Neural crest cell (in vitro differentiated cells): ENCODE results near the gene NSD2. TPM values are rescaled to one million over a fixed set of nuclear protein-coding genes. Genes with fewer than 3 reads are reported as not detected.
A peak's percentile ranks its signal among the peaks of the same experiment; 100 is the strongest.

Source experiments
- DNase-seq: peaks from one replicate; pipeline ENCODE4 v3.0.0; 2021; ENCODE audit warnings: low read depth, mixed read lengths, low spot score
- H3K27ac Mint-ChIP-seq: one replicate; pipeline ENCODE4 v1.8.0; 2021; ENCODE audit warnings: mild to moderate bottlenecking, mixed read lengths; ENCODE audit not compliant: unreplicated experiment
- H3K27me3 Mint-ChIP-seq: 2 replicates; pipeline ENCODE4 v1.8.0; 2021; ENCODE audit warnings: low read depth, mild to moderate bottlenecking, mixed read lengths
- H3K36me3 Mint-ChIP-seq: 2 replicates; pipeline ENCODE4 v1.8.0; 2021; ENCODE audit warnings: low read depth, mild to moderate bottlenecking, mixed read lengths
- H3K4me1 Mint-ChIP-seq: 2 replicates; pipeline ENCODE4 v1.8.0; 2021; ENCODE audit warnings: mixed read lengths
- H3K4me3 Mint-ChIP-seq: one replicate; pipeline ENCODE4 v1.8.0; 2021; ENCODE audit warnings: mild to moderate bottlenecking, mixed read lengths
- H3K9me3 Mint-ChIP-seq: 2 replicates; pipeline ENCODE4 v1.8.0; 2021; ENCODE audit warnings: mixed read lengths
- CTCF ChIP-seq: fragments of 200-600 bp; sonication (generic); conservative IDR thresholded peaks from 2 replicates; pipeline ENCODE4 v1.5.0; 2021; ENCODE audit warnings: antibody characterized with exemption, mild to moderate bottlenecking
- total RNA-seq: library from RNA; stranded (reverse); gene quantifications from 2 replicates; pipeline ENCODE4 v1.2.1, GENCODE V29; 2021

Gene NSD2
- total RNA-seq, 1 donor from 2014 or later, result 274 TPM

DNA sequence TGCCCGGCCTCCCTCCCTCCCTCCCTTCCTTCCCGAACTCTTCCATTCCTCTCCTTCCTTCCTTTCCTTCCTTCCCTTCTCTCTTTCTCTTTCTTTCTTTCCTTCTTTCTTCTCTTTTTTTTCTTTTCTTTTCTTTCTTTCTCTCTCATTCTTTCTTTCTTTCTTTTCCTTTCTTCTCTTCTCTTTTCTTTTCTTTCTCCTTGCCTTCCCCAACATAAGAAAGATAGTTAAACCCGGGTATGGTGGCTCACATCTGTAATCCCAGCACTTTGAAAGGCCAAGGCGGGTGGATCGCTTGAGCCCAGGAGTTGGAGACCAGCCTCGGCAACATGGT is 25.4 kb downstream of the NSD2 start:
- Mint-ChIP-seq H3K27ac (no peak overlapping the region), H3K4me1 (peaks cover 15% of the 10 kb centered on the region), H3K4me3 (no peak overlapping the region), H3K27me3 (no peaks in the 10 kb centered on the region), H3K9me3 (no peaks in the 10 kb centered on the region), H3K36me3 (peaks cover 10% of the 10 kb centered on the region)
- no peak for TF ChIP-seq CTCF
- no peak for DNase-seq

DNA sequence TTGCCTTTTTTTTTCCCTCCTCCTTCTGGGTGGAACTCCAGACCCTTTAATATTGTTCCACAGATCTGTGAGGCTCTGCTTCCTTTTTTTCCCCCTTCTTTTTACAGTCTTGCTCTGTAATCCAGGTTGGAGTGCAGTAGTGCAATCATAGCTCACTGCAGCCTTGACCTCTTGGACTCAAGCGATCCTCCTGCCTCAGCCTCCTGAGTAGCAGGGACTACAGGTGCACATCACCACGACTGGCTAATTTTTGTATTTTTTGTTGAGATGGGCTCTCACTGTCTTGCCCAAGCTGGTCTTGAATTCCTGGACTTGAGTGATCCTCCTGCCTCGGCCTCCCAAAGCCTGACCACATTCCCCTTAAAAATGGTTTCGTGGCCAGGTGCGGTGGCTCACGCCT is 26.8 kb downstream of the NSD2 start:
- Mint-ChIP-seq H3K27ac (no peak overlapping the region), H3K36me3 (peaks cover 9% of the 10 kb centered on the region), H3K4me1 (peaks cover 11% of the 10 kb centered on the region), H3K27me3 (no peaks in the 10 kb centered on the region), H3K9me3 (no peaks in the 10 kb centered on the region), H3K4me3 (no peak overlapping the region)
- DNase-seq, result no peak
- no peak for TF ChIP-seq CTCF

- no peaks in the 10 kb centered on the region for H3K27me3 Mint-ChIP-seq
- DNase-seq, result no peak
- H3K4me3 Mint-ChIP-seq, result no peak overlapping the region
- H3K9me3 Mint-ChIP-seq, result no peaks in the 10 kb centered on the region
- no peak overlapping the region for H3K27ac Mint-ChIP-seq
- peaks cover 15% of the 10 kb centered on the region for H3K4me1 Mint-ChIP-seq
- no peak for TF ChIP-seq CTCF
- peaks cover 13% of the 10 kb centered on the region for H3K36me3 Mint-ChIP-seq
Observed at GRCh38 chr4:1898681-1899080, 27.5 kb downstream of the NSD2 start.

- peaks cover 10% of the 10 kb centered on the region for H3K36me3 Mint-ChIP-seq
- H3K4me3 Mint-ChIP-seq, result no peak overlapping the region
- H3K27ac Mint-ChIP-seq, result no peak overlapping the region
- TF ChIP-seq CTCF, result peak; percentile 91
- H3K9me3 Mint-ChIP-seq, result no peaks in the 10 kb centered on the region
- H3K27me3 Mint-ChIP-seq, result no peaks in the 10 kb centered on the region
- peak; percentile 67 for DNase-seq
- peaks cover 15% of the 10 kb centered on the region for H3K4me1 Mint-ChIP-seq
Observed at GRCh38 chr4:1899149-1900086, 28.2 kb downstream of the NSD2 start.

GRCh38 chr4:1900087-1900433 is 28.9 kb downstream of the NSD2 start:
- Mint-ChIP-seq H3K4me3 (no peak overlapping the region), H3K27me3 (no peaks in the 10 kb centered on the region), H3K4me1 (peaks cover 11% of the 10 kb centered on the region), H3K27ac (no peak overlapping the region), H3K36me3 (peaks cover 8% of the 10 kb centered on the region), H3K9me3 (no peaks in the 10 kb centered on the region)
- no peak for DNase-seq
- TF ChIP-seq CTCF, result no peak
